ENCODE data around the gene STXBP2. TPM values are rescaled to one million over a fixed set of nuclear protein-coding genes. Genes with fewer than 3 reads are reported as not detected.

STXBP2 gene
- total RNA-seq, 6 donors from 2014 or later, result 111 to 562 (median 249) TPM

DNA sequence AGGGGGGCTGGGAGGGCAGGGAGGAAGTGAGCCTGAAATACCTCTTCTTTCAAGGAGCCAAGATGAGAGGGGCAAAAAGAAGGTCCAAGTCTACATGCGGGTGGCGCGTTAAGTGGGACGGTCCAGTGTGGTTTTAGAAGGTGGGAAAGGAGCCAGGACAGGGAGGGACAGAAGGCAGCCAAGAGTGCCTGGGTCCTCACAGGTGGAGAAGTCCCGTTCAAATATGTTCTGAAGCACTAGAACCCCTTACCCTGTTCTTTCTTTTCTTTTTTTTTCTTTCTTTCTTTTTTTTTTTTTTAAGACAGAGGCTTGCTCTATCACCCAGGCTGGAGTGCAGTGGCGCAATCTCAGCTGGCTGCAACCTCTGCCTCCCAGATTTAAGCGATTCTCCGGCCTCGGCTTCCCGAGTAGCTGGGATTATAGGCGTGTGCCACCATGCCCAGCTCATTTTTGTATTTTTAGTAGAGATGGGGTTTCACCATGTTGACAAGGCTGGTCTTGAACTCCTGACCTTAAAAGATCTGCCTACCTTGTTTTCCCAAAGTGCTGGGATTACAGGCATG lies 33.9 kb upstream of the STXBP2 start:
- Histone ChIP-seq H3K4me3 (no peak overlapping the region), H3K4me1 (peaks cover 0 to 15% (median 0%) of the 10 kb centered on the region in 4 donors), H3K9me3 (no peaks in the 10 kb centered on the region), H3K36me3 (peaks cover 0 to 2% (median 0%) of the 10 kb centered on the region in 4 donors), H3K27ac (peak overlapping the region in 3 of 4 donors; percentile 38 to 51 (median 48)), H3K27me3 (no peaks in the 10 kb centered on the region)
- WGBS, 2 donors, result 62 to 66% methylated on average over 11 of the region's 11 CpGs
- DNase-seq (peak in 1 of 2 donors; percentile 57), ATAC-seq (ENCODE audit: low FRiP score in 2 of 2) (peak in 1 of 2 donors; percentile 2)
- TF ChIP-seq POLR2A (IDR thresholded peaks at IDR 0.05) (no peak), EP300 (IDR thresholded peaks at IDR 0.05) (no peak), POLR2AphosphoS5 (IDR thresholded peaks at IDR 0.05) (no peak)
- TF ChIP-seq, protein P1, sequence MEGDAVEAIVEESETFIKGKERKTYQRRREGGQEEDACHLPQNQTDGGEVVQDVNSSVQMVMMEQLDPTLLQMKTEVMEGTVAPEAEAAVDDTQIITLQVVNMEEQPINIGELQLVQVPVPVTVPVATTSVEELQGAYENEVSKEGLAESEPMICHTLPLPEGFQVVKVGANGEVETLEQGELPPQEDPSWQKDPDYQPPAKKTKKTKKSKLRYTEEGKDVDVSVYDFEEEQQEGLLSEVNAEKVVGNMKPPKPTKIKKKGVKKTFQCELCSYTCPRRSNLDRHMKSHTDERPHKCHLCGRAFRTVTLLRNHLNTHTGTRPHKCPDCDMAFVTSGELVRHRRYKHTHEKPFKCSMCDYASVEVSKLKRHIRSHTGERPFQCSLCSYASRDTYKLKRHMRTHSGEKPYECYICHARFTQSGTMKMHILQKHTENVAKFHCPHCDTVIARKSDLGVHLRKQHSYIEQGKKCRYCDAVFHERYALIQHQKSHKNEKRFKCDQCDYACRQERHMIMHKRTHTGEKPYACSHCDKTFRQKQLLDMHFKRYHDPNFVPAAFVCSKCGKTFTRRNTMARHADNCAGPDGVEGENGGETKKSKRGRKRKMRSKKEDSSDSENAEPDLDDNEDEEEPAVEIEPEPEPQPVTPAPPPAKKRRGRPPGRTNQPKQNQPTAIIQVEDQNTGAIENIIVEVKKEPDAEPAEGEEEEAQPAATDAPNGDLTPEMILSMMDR (IDR thresholded peaks at IDR 0.05), result no peak

DNA sequence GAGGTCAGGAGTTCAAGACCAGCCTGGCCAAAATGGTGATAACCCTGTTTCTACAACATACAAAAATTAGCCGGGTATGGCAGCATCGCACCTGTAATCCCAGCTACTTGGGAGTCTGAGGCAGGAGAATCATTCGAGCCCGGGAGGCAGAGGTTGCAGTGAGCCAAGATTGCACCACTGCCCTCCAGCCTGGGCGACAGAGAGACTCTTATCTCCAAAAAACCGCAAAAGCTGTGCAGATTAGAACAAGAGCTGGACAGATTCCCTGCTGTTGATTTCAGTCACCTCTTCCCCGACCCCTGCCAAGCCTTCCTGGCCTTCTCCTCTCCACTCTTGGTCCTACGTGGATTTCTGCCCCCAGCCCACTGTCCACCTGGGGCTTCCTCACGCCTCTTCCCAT lies 33.0 kb upstream of the STXBP2 start:
- Histone ChIP-seq H3K36me3 (peaks cover 0 to 4% (median 0%) of the 10 kb centered on the region in 4 donors), H3K4me1 (peaks cover 0 to 15% (median 0%) of the 10 kb centered on the region in 4 donors), H3K9me3 (no peaks in the 10 kb centered on the region), H3K27me3 (no peaks in the 10 kb centered on the region), H3K27ac (peak overlapping the region in 2 of 4 donors; percentile 38 to 48), H3K4me3 (no peak overlapping the region)
- TF ChIP-seq POLR2AphosphoS5 (IDR thresholded peaks at IDR 0.05) (no peak), POLR2A (IDR thresholded peaks at IDR 0.05) (no peak), EP300 (IDR thresholded peaks at IDR 0.05) (no peak)
- TF ChIP-seq, protein P1 (IDR thresholded peaks at IDR 0.05), result no peak
- no peak for ATAC-seq (ENCODE audit: low FRiP score in 2 of 2)
- 68 to 69% methylated on average over 8 to 9 of the region's 9 CpGs for WGBS, 2 donors
- no peak for DNase-seq

GRCh38 chr19:7605490-7606222 lies 31.3 kb upstream of the STXBP2 start:
- ATAC-seq (ENCODE audit: low FRiP score in 2 of 2), result peak in 1 of 2 donors; percentile 4
- WGBS, 2 donors, result 69 to 77% methylated on average over 14 of the region's 14 CpGs
- H3K9me3 ChIP-seq, result no peaks in the 10 kb centered on the region
- DNase-seq, result no peak
- peaks cover 0 to 9% (median 4%) of the 10 kb centered on the region in 4 donors for H3K36me3 ChIP-seq
- H3K4me1 ChIP-seq, result peaks cover 0 to 15% (median 0%) of the 10 kb centered on the region in 4 donors
- no peaks in the 10 kb centered on the region for H3K27me3 ChIP-seq
- H3K27ac ChIP-seq, result no peak overlapping the region
- H3K4me3 ChIP-seq, result no peak overlapping the region
- TF ChIP-seq POLR2A (IDR thresholded peaks at IDR 0.05) (no peak), POLR2AphosphoS5 (IDR thresholded peaks at IDR 0.05) (no peak), EP300 (IDR thresholded peaks at IDR 0.05) (no peak)
- TF ChIP-seq, protein P1 (IDR thresholded peaks at IDR 0.05), result no peak

DNA sequence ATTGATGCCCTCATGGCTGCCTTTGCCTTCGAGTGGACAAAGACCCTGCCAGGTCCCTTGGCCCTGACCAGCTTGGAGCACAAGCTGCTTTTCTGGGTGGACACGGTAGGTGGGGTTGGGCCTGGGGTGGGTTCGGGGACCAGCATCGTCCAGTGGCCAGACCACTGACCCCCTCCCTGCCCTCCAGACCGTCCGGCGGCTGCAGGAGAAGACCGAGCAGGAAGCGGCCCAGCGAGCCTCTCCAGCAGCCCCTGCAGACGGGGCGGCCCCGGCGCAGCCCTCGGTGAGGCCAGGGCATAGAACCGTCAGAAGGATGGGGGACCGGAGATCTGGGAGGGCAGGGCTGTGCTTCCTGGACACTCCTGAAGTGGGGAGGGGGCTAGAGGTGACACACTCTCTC lies 30.6 kb upstream of the STXBP2 start:
- DNase-seq, result peak in 1 of 2 donors; percentile 69
- Histone ChIP-seq H3K36me3 (peaks cover 0 to 12% (median 7%) of the 10 kb centered on the region in 4 donors), H3K4me3 (no peak overlapping the region), H3K9me3 (no peaks in the 10 kb centered on the region), H3K4me1 (peaks cover 0 to 15% (median 0%) of the 10 kb centered on the region in 4 donors), H3K27ac (no peak overlapping the region), H3K27me3 (no peaks in the 10 kb centered on the region)
- WGBS, 2 donors, result 92% methylated on average over 16 of the region's 17 CpGs; no CpG with 5 or more reads in 1 of the 2 donors
- no peak for ATAC-seq (ENCODE audit: low FRiP score in 2 of 2)
- TF ChIP-seq, protein P1 (IDR thresholded peaks at IDR 0.05), result no peak
- TF ChIP-seq POLR2AphosphoS5 (IDR thresholded peaks at IDR 0.05), result no peak
- TF ChIP-seq POLR2A (IDR thresholded peaks at IDR 0.05), result no peak
- no peak for TF ChIP-seq EP300 (IDR thresholded peaks at IDR 0.05)

All from upper lobe of left lung (tissue), 6 donors.